ENCODE measurements around the gene ASIC1.

The ASIC1 gene

DNA sequence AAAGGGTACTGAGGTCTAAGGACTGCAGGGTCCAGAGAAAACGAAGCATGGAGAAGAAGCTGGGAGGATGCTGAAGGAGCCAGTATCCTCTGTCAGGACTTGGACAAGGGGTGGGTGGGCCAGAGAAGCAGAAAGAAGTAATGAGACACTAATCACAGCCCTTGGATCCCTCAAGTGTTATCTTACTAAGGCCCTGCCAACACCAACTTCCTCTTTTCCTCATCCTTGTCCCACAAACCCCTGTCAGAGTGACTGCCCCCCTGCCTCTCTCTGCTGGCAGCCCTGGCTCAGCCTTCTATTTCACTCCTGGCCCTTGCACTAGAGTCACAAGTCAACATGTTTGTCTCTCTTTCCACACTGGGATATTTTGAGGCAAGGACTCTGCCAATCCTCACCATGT lies 3.8 kb upstream of the ASIC1 start:
- no peak for TF ChIP-seq CTCF (IDR thresholded peaks at IDR 0.05; ENCODE audit: borderline replicate concordance, insufficient read depth, low read depth, low read length)

DNA sequence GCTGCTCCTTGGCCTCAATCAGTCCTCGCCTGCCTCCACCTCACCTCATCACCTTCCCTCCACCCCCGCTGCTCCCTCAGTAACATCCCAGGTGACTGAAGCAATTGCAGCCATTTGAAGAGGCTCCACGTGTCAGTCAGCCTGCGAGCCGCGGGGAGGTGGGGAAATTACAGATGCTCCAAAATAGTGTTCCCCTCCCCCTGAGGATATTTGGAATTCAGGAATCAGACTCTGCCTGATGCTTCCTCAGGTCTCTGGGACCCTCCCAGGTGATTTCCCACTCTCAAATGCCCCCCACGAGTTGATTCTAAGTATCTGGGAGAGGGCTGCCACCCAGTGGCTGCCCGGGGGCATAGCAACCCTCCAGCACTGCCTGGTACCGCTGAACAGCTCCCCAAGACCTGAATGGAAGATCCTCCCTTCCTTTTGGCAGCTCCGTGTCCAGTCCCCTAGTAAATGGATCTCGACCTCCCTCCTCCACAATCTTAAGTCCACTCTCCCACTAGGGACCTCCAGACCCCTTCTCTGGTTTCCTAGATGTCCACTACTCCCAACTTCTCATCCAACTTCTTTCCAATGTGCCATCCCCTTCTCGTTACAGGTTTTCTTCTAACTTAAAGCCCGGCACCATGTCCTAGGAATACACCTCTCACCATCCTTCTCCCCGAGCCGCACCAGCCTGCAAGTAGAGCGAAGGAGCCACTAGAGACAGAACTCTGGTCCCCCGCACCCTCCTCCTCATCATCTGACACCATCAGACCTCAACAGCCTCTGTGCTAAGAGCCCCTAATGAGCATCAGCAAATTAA lies 1.4 kb upstream of the ASIC1 start:
- TF ChIP-seq CTCF (IDR thresholded peaks at IDR 0.05; ENCODE audit: borderline replicate concordance, insufficient read depth, low read depth, low read length): peak; percentile 96
- no peak overlapping the region for H3K4me3 ChIP-seq (ENCODE audit: low read depth, low read length)

More for the DNA sequence above, 3.8 kb upstream of the ASIC1 start:
- no peak overlapping the region for H3K4me3 ChIP-seq (ENCODE audit: low read depth, low read length)

DNA sequence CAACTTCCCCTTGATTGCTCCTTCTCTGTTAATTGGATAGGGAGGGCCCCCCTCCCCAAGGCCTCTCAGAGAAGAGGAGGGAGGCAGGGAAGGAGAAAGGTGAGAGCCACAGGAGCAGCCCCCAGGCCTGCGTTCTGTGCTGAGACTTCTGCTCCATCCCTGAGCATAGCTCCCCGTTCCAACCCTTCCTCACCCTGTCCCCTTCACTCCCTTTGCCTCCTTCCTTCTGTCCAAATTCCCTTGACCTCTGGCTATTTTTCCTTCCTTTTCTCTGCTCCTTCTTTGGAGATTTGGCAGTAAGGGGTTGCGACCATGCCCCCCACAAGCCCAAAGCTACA lies 788 bp upstream of the ASIC1 start:
- no peak for TF ChIP-seq CTCF (IDR thresholded peaks at IDR 0.05; ENCODE audit: borderline replicate concordance, insufficient read depth, low read depth, low read length)
- no peak overlapping the region for H3K4me3 ChIP-seq (ENCODE audit: low read depth, low read length)

GRCh38 chr12:50057896-50058670 lies 687 bp downstream of the ASIC1 start:
- H3K4me3 ChIP-seq (ENCODE audit: low read depth, low read length): peak overlapping the region; percentile 56
- no peak for TF ChIP-seq CTCF (IDR thresholded peaks at IDR 0.05; ENCODE audit: borderline replicate concordance, insufficient read depth, low read depth, low read length)

DNA sequence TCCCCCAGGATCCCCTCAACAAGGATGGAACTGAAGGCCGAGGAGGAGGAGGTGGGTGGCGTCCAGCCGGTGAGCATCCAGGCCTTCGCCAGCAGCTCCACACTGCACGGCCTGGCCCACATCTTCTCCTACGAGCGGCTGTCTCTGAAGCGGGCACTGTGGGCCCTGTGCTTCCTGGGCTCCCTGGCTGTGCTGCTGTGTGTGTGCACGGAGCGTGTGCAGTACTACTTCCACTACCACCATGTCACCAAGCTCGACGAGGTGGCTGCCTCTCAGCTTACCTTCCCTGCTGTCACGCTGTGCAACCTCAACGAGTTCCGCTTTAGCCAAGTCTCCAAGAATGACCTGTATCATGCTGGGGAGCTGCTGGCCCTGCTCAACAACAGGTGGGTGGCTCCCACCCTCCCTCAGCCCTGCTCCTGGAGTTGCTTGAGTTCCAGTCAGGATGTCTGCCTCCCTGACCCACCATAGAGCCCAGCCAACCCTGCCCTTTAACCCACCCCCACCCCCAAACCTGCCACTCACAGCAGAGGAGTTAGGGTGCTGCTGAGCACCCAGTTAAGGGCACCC lies 1.4 kb downstream of the ASIC1 start:
- no peak for TF ChIP-seq CTCF (IDR thresholded peaks at IDR 0.05; ENCODE audit: borderline replicate concordance, insufficient read depth, low read depth, low read length)
- no peak overlapping the region for H3K4me3 ChIP-seq (ENCODE audit: low read depth, low read length)

GRCh38 chr12:50059440-50060119 lies 2.2 kb downstream of the ASIC1 start:
- no peak for TF ChIP-seq CTCF (IDR thresholded peaks at IDR 0.05; ENCODE audit: borderline replicate concordance, insufficient read depth, low read depth, low read length)
- no peak overlapping the region for H3K4me3 ChIP-seq (ENCODE audit: low read depth, low read length)

Measured in GM12875 (cell line).